Measurements from ENCODE around the gene CRLF1.

The CRLF1 gene

GRCh38 chr19:18566953-18567352, 39.6 kb downstream of the CRLF1 start:
- TF ChIP-seq CTCF (IDR thresholded peaks at IDR 0.05; ENCODE audit: low read depth, low read length, missing control alignments), result no peak
- H3K4me3 ChIP-seq (ENCODE audit: low read depth, low read length), result no peak overlapping the region
- no peak for DNase-seq (ENCODE audit: low read depth)

- no peak for TF ChIP-seq CTCF (IDR thresholded peaks at IDR 0.05; ENCODE audit: low read depth, low read length, missing control alignments)
- H3K4me3 ChIP-seq (ENCODE audit: low read depth, low read length), result no peak overlapping the region
- no peak for DNase-seq (ENCODE audit: low read depth)
These were observed 44.5 kb downstream of the CRLF1 start for GRCh38 chr19:18562086-18562485.

GRCh38 chr19:18559685-18560084, 46.9 kb downstream of the CRLF1 start:
- no peak for TF ChIP-seq CTCF (IDR thresholded peaks at IDR 0.05; ENCODE audit: low read depth, low read length, missing control alignments)
- H3K4me3 ChIP-seq (ENCODE audit: low read depth, low read length), result no peak overlapping the region; the same call in 1 of the 2 replicates
- DNase-seq (ENCODE audit: low read depth), result no peak

- H3K4me3 ChIP-seq (ENCODE audit: low read depth, low read length), result peak overlapping the region; percentile 74
- no peak for TF ChIP-seq CTCF (IDR thresholded peaks at IDR 0.05; ENCODE audit: low read depth, low read length, missing control alignments)
These were observed 48.0 kb downstream of the CRLF1 start for GRCh38 chr19:18558604-18559003.

GRCh38 chr19:18558202-18558555, 48.4 kb downstream of the CRLF1 start:
- no peak for TF ChIP-seq CTCF (IDR thresholded peaks at IDR 0.05; ENCODE audit: low read depth, low read length, missing control alignments)
- H3K4me3 ChIP-seq (ENCODE audit: low read depth, low read length), result peak overlapping the region; percentile 74
- no peak for DNase-seq (ENCODE audit: low read depth)

More at GRCh38 chr19:18558604-18559003, 48.0 kb downstream of the CRLF1 start:
- no peak for DNase-seq (ENCODE audit: low read depth)

- peak within 1 kb of the TSS; percentile 74 for H3K4me3 ChIP-seq (ENCODE audit: low read depth, low read length)
- peak; percentile 100 for DNase-seq (ENCODE audit: low read depth)
- TF ChIP-seq CTCF (IDR thresholded peaks at IDR 0.05; ENCODE audit: low read depth, low read length, missing control alignments), result no peak
These were observed 49.0 kb downstream of the CRLF1 start, which contains the start of gene KXD1 for GRCh38 chr19:18557411-18558201. Gene KXD1, plus strand, starts transcription at chr19:18557870. Its CDS starts 4,187 bp downstream, at chr19:18562057.

- no peak overlapping the region for H3K4me3 ChIP-seq (ENCODE audit: low read depth, low read length)
- no peak for TF ChIP-seq CTCF (IDR thresholded peaks at IDR 0.05; ENCODE audit: low read depth, low read length, missing control alignments)
- no peak for DNase-seq (ENCODE audit: low read depth)
These were observed 55.0 kb downstream of the CRLF1 start for GRCh38 chr19:18551631-18552030.
